Choroid plexus epithelial cell (primary cell): ENCODE measurements around the gene PCNT.

ENCODE experiments used
- DNase-seq: peaks from one replicate; pipeline ENCODE4 v3.0.0-alpha.2; 2010; ENCODE audit warnings: low read depth
- H3K4me3 ChIP-seq: 2 replicates; pipeline ENCODE4 v1.5.1; 2011; ENCODE audit warnings: low read depth, mild to moderate bottlenecking, control low read depth, low read length, moderate library complexity
- CTCF ChIP-seq: conservative IDR thresholded peaks from 2 replicates; pipeline ENCODE4 v1.5.1; 2011; ENCODE audit warnings: low read depth, mild to moderate bottlenecking, control low read depth, inconsistent platforms, low read length, moderate library complexity

PCNT gene

GRCh38 chr21:46424621-46425020 is 100.7 kb downstream of the PCNT start:
- H3K4me3 ChIP-seq = no peak overlapping the region
- no peak for DNase-seq

GRCh38 chr21:46425041-46425440 is 101.1 kb downstream of the PCNT start:
- no peak for DNase-seq
- H3K4me3 ChIP-seq = no peak overlapping the region
- no peak for TF ChIP-seq CTCF

More at GRCh38 chr21:46424621-46425020, 100.7 kb downstream of the PCNT start:
- TF ChIP-seq CTCF = no peak

GRCh38 chr21:46425571-46425970 is 101.6 kb downstream of the PCNT start:
- no peak for TF ChIP-seq CTCF
- H3K4me3 ChIP-seq = no peak overlapping the region
- no peak for DNase-seq

GRCh38 chr21:46426313-46427046 is 102.5 kb downstream of the PCNT start:
- no peak for DNase-seq
- TF ChIP-seq CTCF = no peak
- H3K4me3 ChIP-seq = no peak overlapping the region

GRCh38 chr21:46427516-46427915 is 103.6 kb downstream of the PCNT start:
- no peak for DNase-seq
- no peak for TF ChIP-seq CTCF
- no peak overlapping the region for H3K4me3 ChIP-seq

- no peak for TF ChIP-seq CTCF
- no peak for DNase-seq
- H3K4me3 ChIP-seq = no peak overlapping the region
These were observed 104.3 kb downstream of the PCNT start for GRCh38 chr21:46428286-46428685.
